CD4-positive, alpha-beta T cell treated with Interleukin-21 for 1 hour (primary cell): ENCODE results near the gene POU2AF1.
"Not testable (repeated sequence)": the region's sequence is repeated elsewhere in the genome, so short reads cannot be mapped to it uniquely, and the experiment has no call there.

Experiments
- DNase-seq: peaks from one replicate; pipeline ENCODE4 v3.0.0-alpha.2; 2020

The POU2AF1 gene

DNA sequence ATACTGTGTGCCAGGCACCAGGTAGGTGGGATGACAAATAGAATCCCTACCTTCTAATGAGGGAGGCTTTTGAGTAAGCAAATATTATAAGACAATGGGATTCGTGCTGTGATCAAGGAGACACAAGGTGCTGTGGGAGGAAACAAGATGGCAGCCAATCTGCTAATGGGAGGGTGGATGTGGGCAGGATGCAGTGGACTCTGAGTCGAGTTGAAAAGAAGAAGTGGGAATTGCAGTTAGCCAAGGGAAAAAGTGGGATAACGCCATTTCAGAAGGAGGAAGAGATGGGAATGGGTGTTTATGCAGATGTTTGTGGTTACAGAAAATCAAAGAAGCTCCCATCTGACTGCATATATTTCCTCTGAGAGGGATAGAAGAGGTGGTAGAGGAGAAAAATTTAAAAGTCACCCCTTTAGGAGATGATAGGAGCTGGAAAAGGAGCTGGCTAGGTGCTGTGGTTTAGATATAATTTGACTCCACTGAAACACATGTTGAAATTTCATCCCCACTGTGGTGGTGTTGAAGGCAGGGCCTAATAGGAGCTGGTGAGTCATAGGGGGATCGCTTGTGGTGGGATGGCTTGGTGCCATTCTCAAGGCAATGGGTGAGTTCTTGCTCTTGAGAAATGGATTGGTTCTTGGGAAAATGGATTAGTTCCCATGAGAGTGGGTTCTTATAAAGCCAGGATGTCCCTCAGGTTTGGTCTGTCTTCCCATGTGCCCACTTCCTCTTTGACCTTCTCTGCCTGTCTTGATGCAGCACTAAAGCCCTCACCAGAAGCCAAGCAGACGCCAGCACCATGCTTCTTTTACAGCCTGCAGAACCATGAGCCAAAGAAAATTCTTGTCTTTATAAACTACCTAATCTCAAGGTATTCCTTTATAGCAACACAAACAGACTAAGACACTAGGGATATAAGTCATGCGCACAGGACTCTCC lies 30.0 kb upstream of the POU2AF1 start:
- no peak for DNase-seq

DNA sequence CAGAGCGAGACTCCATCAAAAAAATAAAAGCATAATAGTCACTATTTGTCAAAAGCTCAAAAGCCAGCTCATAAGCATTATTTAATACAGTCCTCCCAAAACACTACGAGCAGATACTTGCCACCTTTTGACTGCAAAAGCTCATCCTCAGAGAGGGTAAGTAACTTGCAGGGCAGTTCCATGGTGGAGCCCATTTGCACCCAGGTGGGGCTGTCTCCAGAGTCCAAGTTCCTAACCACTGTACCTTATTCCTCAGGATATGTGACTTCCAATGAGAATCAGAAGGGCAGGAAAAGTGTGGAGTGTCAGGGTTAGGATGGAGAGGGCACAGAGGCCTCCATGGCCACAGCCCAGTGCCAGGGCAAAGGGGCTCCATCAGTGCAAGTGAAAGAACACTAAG lies 28.6 kb upstream of the POU2AF1 start:
- DNase-seq, result no peak

DNA sequence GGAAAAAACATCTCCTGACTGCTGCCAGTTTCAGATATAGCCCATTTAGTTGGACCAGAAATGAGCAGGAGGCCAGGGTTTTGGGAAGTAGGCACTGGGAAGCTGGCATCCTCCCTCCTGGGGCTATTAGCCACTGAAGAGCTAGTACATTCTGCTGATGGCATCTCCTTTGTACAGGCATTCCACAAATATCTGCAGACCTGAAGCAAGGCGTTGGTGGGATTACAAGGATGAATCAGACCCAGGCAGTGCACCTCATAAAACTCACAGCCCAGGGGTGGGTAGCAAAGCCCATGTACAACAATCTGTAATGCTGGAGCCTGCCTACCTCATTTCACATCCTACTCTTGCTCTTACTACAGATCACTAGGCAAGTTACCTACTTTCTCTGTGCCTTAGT lies 27.5 kb upstream of the POU2AF1 start:
- no peak for DNase-seq

DNA sequence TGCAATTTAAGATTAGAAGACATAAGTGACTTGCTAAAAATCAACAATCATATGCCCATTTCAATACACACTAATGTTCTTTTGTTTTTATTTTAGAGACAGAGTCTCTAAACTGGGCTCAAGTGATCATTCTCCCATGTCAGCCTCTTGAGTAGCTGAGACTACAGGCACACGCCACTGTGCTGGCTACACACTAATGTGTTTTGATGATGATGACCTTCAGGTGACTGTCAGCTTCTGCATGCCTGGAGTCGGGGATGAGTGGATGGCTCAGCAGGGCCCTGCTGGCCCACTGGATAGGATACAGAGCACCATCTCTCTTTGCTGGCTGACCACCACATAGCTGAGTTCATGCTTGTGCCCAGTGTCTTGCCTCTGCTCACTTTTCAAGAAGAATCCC lies 27.0 kb upstream of the POU2AF1 start:
- no peak for DNase-seq

DNA sequence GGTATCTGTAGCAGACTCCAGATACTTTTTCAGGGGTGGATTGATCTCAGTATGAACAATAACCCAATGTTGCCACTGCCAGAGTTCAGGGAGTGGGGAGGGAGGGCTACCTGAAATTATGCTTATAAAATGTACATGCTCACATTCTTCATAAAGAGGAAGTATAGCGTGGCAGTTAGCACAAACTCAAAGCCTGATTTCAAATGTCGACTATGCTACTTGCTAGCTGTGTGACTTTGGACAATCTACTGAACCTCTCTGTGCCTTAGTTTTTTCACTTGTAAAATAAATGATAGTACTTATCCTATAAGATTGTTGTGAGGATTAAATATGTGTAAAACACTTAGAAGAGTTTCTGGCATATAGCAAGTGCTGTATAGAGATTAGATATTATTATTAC lies 26.5 kb upstream of the POU2AF1 start:
- DNase-seq, result no peak

DNA sequence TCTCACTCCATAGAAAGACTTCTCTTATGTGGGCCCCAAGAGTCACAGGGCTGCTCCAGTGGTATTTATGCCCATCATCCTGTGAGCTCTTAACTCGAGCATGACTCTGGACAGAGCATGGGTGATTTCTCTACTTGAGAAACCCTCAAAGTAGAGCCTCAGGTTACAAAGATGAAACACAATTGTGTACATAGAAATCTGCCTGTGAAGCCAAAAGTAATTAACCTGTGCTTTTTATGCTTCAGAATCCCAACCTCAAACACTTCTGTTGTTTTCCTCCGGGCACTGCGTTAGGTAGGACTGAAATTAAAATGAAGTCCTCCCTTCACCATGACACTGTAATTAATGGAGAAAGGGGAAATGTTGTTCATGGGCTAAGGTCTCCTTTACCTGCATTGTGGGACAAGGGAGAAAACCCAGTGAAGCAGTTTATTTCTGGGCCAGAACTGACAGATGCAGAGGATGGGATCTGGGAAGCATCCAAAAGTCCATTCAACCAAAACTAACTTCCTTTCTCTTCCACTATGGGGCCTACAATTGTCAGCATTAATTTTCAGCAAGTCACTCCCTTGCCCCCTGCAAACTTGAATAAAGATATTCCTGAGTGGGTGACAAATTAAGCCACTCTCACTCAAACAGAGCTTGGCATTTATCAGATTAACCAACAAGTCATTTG lies 24.1 kb upstream of the POU2AF1 start:
- DNase-seq, result no peak

DNA sequence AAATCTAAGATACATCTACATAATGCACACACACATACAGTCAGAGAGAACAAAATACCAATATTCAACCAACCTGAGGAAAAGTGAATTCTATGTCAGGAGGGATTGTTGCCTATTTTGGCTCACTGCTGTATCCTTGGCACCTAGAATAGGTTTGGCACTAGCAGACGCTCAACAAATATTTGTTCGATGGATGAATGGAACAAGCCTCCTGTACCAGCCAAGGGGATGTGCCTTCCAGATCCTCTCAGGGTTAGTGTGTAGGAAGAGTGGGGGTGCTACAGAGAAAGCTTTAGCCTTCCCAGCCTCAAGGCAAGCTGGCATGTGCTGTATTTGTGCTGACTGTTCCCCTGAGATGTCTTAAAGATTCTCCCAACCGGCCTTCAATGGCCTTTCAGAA lies 23.3 kb upstream of the POU2AF1 start:
- no peak for DNase-seq

DNA sequence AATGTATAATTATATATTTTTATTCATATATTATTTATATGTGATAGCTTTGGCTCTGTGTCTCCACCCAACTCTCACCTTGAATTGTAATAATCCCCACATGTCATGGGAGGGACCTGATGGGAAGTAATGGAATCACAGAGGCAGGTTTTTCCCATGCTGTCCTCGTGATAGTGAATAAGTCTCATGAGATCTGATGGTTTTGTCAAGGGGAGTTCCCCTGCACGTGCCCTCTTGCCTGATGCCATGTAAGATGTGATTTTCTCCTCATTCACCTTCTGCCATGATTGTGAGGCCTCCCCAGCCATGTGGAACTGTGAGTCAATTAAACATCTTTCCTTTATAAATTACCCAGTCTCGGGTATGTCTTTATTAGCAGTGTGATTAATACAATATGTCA lies 22.9 kb upstream of the POU2AF1 start:
- DNase-seq, result not testable (repeated sequence)

DNA sequence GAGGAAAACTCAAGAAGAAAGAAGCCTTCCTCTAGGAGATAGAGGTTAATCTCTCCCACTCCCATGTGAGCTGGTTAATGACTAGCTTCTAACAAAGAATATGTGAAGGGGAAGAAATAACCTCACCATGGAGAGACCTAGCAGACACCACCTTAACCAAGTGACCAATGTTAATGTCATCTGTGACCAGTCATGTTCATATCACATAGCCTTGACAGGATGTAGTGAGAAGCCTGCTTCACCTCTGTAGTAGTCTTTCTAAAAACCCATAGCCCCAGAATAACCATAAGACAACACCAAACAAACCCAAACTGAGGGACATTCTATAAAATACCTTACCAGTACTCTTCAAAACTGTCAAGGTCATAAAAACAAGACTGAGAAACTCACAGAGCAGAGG lies 21.5 kb upstream of the POU2AF1 start:
- DNase-seq, result no peak

DNA sequence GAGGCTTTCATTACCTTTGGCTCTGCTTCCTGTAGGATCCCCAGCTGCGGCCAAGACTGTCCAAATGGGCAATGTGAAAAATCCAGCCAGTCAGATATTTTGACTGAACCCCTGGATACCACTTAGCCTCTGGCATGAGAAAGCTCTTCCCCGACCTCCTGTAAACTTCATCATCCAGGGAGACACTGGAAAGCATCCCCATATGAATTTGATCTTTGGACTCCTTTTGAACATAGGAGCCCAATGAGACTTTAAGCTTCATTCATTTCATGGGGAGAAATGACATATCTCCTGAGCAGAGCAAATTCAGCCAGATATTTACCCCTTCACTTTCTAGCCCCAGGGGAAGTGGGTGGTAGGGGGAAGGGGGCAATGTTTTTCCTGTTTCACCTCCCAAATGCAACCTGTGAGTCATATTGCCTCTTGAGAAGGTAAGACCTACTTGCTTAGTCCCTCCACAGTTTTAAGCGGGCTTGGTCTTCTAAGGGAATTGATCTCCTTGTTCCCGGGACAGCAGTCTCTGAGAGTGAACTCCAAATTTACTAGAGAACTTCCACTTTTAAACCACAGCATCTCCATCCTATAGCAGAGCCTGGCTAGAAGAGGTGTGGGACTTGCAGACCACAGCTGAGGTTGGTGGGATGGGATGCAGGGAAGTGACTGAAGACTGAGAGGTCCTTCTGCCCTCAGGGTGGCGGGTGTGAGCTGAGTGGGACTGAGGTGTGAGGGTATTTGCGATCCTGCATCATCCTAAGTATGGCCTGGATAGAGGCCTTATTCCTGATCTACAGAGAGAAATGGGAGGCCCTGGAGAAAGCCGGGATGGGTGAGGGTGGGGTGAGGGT lies 20.3 kb upstream of the POU2AF1 start:
- DNase-seq, result no peak

DNA sequence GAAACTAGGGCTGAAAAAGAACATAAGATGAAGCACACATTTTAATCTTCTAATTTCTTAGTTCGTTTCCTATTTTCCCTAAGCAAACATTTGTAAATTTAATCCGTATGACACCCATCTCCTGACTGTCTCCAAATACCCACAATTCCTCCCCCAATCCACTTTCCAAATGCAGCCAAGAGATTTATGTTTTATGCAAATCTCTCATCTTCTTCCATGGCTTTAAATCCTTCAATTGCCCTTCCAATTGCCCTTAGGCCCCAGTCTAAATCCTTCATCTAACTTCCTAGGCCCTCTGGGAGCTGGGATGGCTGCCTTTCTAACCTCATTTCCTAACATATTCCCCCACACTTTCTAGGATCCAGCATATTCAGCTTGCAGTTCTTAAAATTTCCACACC lies 18.0 kb upstream of the POU2AF1 start:
- DNase-seq, result no peak

DNA sequence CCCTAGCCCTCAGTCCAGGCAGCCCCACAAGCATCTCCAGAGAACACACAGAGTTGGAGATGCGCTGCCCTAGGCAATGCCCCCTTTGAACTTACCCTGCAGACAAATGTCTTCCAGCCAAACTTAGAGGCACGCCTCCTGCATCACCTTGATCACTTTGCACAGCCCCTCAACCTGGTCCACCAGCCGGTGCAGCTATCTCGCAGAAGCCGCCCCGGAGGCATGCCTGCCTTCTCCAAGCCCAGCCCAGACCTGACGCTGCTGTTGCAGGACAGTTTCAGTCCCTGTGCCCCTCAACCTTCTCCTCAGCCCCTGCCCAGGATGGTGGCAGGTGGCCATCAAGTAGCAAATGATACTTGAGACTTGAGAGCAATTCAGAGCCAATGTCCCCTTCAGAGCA lies 16.7 kb upstream of the POU2AF1 start:
- DNase-seq, result no peak

DNA sequence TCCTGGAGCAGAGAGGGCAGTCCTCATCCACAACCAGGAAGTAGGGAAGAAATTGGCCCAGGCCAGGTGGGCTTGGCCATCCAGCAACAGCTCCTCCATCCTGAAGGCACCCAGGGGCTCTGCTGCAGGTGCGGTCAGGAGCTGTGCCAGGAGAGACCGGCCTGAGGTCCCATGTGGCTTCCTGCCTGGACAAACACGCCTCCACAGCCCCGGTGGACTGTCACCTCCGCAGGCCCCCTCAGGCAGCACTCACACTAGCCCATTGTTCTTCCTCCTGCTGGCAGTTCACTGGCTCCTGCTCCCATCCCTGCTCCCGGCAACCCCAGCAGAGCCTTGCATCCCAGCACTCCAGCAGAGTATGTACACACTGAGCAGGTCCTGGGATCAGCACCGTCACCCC lies 16.0 kb upstream of the POU2AF1 start:
- DNase-seq, result no peak

DNA sequence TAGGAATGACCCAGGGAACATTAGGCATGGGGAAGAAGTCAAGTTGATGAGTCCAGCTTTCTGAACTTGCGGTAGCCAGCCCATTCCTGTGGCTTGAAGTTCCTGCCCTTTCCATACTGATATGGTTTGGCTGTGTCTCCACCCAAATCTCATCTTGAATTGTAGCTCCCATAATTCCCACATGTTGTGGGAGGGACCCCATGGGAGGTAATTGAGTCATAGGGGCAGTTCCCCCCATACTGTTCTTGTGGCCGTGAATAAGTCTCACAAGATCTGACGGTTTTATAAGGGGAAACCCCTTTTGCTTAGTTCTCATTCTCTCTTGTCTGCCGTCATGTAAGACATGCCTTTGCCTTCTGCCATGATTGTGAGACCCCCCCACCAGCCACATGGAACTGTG lies 15.1 kb upstream of the POU2AF1 start:
- DNase-seq, result not testable (repeated sequence)

DNA sequence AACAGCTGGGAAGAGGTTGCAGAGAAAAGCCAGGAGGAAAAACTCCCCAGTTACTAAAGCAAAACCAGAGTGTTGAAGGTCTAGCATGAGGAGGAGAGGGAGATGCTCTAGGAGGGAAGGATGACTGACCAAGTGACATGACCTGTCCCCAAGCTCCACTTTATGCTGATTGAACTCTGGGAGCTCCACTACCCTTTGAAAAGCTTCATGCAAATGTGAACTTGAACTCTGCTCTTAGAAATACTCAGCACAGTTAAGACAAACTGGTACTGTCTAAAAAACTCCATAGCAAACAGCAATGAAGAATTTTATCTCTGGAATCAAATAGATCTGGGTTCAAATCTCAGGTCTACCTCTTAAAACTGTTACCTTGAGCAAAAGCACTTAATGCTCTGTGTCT lies 14.5 kb upstream of the POU2AF1 start:
- DNase-seq, result no peak

DNA sequence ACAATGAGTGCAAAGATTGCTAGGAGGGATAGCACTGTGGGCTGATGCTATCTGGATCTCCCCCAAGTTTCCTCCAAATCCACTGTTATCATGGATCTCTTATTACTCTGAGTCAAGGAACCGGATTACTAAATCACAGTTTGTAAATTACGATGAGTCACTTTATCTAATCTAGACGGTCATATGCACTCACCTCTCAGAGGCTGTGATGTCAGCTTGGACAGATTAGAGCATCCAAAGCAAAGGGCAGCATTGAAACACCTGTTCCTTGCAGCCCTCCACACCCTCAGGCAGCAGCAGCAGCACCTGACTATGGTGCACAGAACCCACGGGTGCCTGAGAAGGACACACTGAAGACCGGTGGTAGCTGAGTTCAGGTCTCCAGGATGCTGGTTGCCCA lies 14.0 kb upstream of the POU2AF1 start:
- DNase-seq, result no peak

DNA sequence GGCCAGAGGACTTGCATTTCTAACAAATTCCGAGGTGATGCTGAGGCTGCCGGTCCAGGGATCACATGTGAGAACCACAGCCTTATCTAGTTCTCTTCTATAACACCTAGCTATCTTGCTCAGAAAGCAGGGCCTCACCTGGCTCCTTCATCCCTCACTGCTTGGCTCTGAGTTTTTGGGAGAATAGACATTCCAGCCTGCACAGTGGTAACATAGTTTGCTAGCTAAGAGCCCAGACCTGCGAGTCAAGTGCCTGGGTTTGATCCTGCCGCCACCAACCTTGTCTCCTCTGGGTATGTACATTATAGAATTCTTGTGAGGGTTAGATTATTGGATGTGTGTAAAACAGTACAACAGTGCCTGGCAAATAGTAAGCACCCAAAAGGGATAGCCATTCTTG lies 13.5 kb upstream of the POU2AF1 start:
- no peak for DNase-seq

DNA sequence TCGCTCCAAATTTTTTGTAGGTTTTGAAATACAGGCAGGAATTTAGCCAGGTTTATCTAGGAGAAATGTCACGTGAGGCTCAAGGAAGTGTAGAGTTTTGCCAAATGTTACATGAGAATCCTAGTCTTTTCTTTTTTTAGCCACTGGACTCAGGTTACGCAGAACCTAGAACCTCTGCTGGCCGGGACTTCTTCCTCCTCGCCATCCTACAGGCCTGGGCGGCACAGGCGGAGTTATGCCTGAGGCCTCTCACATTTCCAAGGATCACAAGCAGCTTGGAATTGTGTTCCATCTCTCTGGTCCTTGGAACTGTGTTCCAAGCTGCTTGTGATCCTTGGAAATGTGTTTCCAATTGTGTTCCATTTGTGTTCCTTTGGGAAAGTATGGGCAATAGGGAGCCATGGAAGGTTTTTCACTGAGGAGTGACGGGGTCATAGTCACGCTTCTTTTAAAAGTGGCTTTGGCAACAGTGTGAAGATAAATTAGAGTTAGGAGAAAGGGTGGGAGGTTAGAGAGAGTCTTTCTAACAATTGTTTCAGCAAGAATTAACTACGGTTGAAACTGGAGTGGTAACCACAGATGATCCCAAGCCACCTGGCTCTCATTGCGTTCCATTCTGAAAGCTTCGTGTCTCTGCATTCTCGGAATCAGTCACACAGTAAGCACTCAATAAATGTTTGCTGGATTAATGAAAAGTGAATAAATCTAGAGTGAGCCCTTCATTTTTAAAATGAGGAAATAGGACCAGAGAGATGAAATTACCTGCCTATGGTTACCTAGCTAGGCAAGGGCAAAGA lies 12.5 kb upstream of the POU2AF1 start:
- no peak for DNase-seq

DNA sequence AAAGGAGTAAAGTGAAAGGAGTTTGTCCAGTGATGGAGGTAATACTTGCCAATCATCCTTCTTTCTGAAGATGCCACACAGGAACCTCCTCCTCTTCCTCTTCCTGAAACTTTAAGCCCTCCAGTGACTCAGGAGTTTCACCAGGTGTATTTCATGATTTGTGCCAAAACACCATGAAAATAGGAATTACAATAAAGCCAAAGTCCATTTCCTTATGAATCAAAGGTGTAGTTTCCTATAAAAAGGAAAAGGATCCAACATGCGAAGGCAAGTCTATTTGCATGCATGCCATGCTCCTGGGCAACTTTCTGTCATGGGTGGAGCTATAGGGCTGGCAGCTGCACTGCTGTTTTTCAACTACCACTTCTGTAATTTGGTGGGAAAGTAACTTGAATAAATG lies 9.8 kb upstream of the POU2AF1 start:
- no peak for DNase-seq

DNA sequence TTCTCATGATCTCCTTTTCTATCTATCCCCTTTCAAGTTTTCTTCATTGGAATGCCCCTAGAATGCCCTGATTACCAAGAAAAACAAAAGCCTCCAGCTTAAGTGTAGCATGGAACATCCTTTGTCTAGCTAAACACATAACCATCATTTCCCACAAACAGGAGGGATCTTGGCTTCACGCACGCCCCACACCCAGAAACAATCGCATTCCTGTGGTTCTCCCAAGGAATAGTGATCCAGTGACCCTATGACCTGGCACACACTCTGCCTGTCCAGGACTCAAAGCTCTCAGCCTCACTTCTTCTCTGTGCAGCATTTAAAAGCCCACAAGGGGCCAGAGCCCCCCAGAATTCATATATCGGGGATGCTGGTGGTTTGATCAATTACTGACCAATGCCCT lies 9.3 kb upstream of the POU2AF1 start:
- DNase-seq, result no peak

DNA sequence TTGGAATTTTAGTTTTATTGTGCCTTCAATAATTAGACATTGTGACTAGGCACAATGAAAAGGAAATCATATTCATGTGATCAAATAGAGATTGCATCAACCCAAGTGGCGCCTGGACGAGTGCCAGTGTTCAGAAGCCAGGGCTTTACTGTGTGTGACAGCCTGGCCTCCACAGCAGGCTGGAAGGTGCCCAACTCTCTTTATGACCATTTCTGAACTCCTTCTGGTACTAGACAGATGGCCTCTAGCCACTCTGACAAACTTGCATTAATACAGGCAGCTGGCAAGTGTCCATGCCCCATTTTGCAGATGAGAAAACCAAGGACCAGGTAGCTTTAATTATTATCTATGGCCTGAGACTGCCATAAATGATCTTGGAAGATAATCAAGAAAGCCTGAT lies 8.3 kb upstream of the POU2AF1 start:
- no peak for DNase-seq

DNA sequence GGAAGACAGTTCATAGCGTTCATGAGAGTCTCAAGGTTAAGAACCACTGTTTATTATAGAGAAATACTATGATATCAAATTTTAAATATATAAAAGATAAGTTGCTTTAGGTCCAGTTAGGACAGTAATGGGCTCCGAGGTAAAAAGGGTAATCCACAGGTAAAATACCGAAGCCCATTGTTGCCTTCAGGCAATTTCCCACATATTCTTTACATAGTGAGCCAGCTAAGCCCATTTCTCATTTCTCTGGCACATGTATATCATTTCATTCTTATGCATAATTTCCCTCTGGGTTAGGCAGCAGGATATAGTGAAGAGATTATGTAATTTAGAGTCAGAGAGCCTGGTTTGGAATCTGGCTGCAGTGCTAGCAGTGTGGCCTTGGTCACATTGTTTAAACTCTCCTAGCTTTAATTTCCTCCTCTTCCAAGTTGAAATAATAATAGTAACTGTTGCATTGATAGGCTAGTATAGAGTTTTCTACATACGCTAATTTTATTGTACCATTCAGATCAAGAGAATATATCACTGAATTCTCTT lies 7.6 kb upstream of the POU2AF1 start:
- no peak for DNase-seq
